Vagina (tissue), 2 donors: ENCODE measurements around the gene METTL16.

ENCODE experiments used
- CTCF ChIP-seq, 3 experiments: fragments of 450-650 bp in 2 of 3; fragments of 200-600 bp in 1 of 3; sonication (generic) in 1 of 3; IDR thresholded peaks; one replicate each; pipeline ENCODE4 v1.5.1; 2017 to 2019; ENCODE audit warnings: antibody characterized with exemption in 3 of 3, mild to moderate bottlenecking in 2 of 3, moderate library complexity in 2 of 3
- POLR2A ChIP-seq, 2 donors: fragments of 450-650 bp; IDR thresholded peaks; one replicate each; pipeline ENCODE4 v1.6.1; 2017; ENCODE audit warnings: antibody characterized with exemption in 2 of 2, mild to moderate bottlenecking in 2 of 2, moderate library complexity in 2 of 2
- POLR2AphosphoS5 ChIP-seq, 2 donors: sonication (generic); formaldehyde crosslinking; IDR thresholded peaks; one replicate each; pipeline ENCODE4 v1.9.0; 2017; ENCODE audit warnings: antibody characterized with exemption in 2 of 2, mild to moderate bottlenecking in 2 of 2, low read depth in 1 of 2; ENCODE audit not compliant: insufficient read depth in 1 of 2

DNA sequence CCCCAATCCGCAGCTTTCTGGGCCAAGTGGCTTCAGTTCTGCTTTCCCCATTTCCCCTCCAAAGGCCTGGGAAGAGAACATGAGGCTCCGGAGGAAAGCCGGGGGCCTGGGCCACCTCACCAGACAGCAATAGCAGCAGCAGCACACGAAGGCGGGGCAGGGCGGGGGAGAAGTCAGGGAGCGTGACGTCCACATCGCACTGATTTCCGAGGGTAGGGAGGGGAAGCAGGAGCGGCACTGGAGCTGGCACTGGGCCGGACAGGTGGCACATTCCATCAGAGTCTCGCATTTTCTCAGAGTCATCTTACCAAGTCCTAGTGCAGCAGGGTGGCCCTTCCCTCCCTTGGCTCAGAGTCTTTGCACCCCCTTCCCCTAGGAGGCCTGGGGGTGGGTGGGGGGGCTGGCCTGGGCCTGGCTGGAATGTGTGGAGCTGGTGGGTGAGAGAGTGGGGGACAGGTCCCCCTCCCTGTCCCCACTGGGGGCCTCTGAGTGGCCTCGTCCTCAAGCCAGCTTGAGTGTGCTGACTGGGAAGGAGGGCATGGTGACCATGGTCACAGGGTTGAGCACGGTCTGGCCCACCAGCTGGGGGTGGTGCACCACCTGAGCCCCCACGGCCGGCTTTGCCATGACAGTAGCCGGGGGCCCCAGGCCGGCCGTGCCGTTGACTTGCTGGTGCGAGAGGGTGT lies 125.1 kb downstream of the METTL16 start:
- TF ChIP-seq POLR2A (IDR thresholded peaks at IDR 0.05) (no peak), CTCF (IDR thresholded peaks at IDR 0.05) (no peak), POLR2AphosphoS5 (IDR thresholded peaks at IDR 0.05; ENCODE audit: insufficient read depth in 1 of 2, low read depth in 1 of 2) (no peak)
